DMS153 (cell line): ENCODE data around the gene ART5.
"Not testable (repeated sequence)": the region's sequence is repeated elsewhere in the genome, so short reads cannot be mapped to it uniquely, and the experiment has no call there.

Experiments
- DNase-seq: peaks from one replicate; lab custom pipeline; 2025; lab: John Stamatoyannopoulos, UW

ART5 gene

GRCh38 chr11:3617990-3618389 is 23.8 kb downstream of the ART5 start:
- no peak for DNase-seq

- DNase-seq = peak; percentile 25
Observed at GRCh38 chr11:3616721-3617460, 24.9 kb downstream of the ART5 start.

GRCh38 chr11:3615998-3616397 is 25.8 kb downstream of the ART5 start:
- no peak for DNase-seq

- DNase-seq = no peak
Observed at GRCh38 chr11:3614742-3615171, 27.0 kb downstream of the ART5 start.

- no peak for DNase-seq
Observed at GRCh38 chr11:3613998-3614741, 27.6 kb downstream of the ART5 start.

GRCh38 chr11:3611976-3612678 is 29.7 kb downstream of the ART5 start:
- DNase-seq = no peak

GRCh38 chr11:3610846-3611245 is 30.9 kb downstream of the ART5 start:
- DNase-seq = no peak

GRCh38 chr11:3609416-3610265 is 32.2 kb downstream of the ART5 start:
- no peak for DNase-seq

GRCh38 chr11:3605771-3606203 is 36.0 kb downstream of the ART5 start:
- no peak for DNase-seq

- no peak for DNase-seq
Observed at GRCh38 chr11:3605283-3605662, 36.5 kb downstream of the ART5 start.

- no peak for DNase-seq
Observed at GRCh38 chr11:3604167-3604566, 37.6 kb downstream of the ART5 start.

- not testable (repeated sequence) for DNase-seq
Observed at GRCh38 chr11:3600201-3600600, 41.6 kb downstream of the ART5 start.

GRCh38 chr11:3597743-3598142 is 44.0 kb downstream of the ART5 start:
- not testable (repeated sequence) for DNase-seq

- DNase-seq = not testable (repeated sequence)
Observed at GRCh38 chr11:3591326-3591725, 50.5 kb downstream of the ART5 start.

GRCh38 chr11:3590193-3590592 is 51.6 kb downstream of the ART5 start:
- DNase-seq = not testable (repeated sequence)

- not testable (repeated sequence) for DNase-seq
Observed at GRCh38 chr11:3588776-3589175, 53.0 kb downstream of the ART5 start.
